Measurements from ENCODE around the gene PIEZO1.
A peak's percentile ranks its signal among the peaks of the same experiment; 100 is the strongest.
"Not testable (repeated sequence)": the region's sequence is repeated elsewhere in the genome, so short reads cannot be mapped to it uniquely, and the experiment has no call there.

PIEZO1 gene

GRCh38 chr16:88806491-88807111 is 21.6 kb upstream of the PIEZO1 start:
- DNase-seq (ENCODE audit: low read depth, low spot score) = no peak
- H3K4me3 ChIP-seq (ENCODE audit: low read length) = no peak overlapping the region

GRCh38 chr16:88805887-88806393 is 20.9 kb upstream of the PIEZO1 start:
- H3K4me3 ChIP-seq (ENCODE audit: low read length) = no peak overlapping the region
- no peak for DNase-seq (ENCODE audit: low read depth, low spot score)

GRCh38 chr16:88805340-88805715 is 20.3 kb upstream of the PIEZO1 start:
- H3K4me3 ChIP-seq (ENCODE audit: low read length) = peak overlapping the region; percentile 93
- no peak for DNase-seq (ENCODE audit: low read depth, low spot score)

GRCh38 chr16:88804552-88805339 is 19.7 kb upstream of the PIEZO1 start:
- no peak for DNase-seq (ENCODE audit: low read depth, low spot score)
- H3K4me3 ChIP-seq (ENCODE audit: low read length) = peak overlapping the region; percentile 93

GRCh38 chr16:88804173-88804551 is 19.1 kb upstream of the PIEZO1 start:
- DNase-seq (ENCODE audit: low read depth, low spot score) = no peak
- H3K4me3 ChIP-seq (ENCODE audit: low read length) = peak overlapping the region; percentile 93

- peak; percentile 76 for DNase-seq (ENCODE audit: low read depth, low spot score)
- peak within 1 kb of the TSS; percentile 93 for H3K4me3 ChIP-seq (ENCODE audit: low read length)
Observed at GRCh38 chr16:88803264-88803987, 18.4 kb upstream of the PIEZO1 start, which contains the start of gene CDT1. CDT1 (plus strand) TSS chr16:88803789; CDS start chr16:88803832, 43 bp downstream.

- H3K4me3 ChIP-seq (ENCODE audit: low read length) = peak overlapping the region; percentile 53
- no peak for DNase-seq (ENCODE audit: low read depth, low spot score)
Observed at GRCh38 chr16:88800277-88800592, 15.2 kb upstream of the PIEZO1 start.

GRCh38 chr16:88799569-88800276 is 14.7 kb upstream of the PIEZO1 start:
- H3K4me3 ChIP-seq (ENCODE audit: low read length) = peak overlapping the region; percentile 53
- DNase-seq (ENCODE audit: low read depth, low spot score) = peak; percentile 99

GRCh38 chr16:88798772-88799455 is 13.9 kb upstream of the PIEZO1 start:
- H3K4me3 ChIP-seq (ENCODE audit: low read length) = peak overlapping the region; percentile 53
- peak; percentile 99 for DNase-seq (ENCODE audit: low read depth, low spot score)

GRCh38 chr16:88798073-88798472 is 13.1 kb upstream of the PIEZO1 start:
- DNase-seq (ENCODE audit: low read depth, low spot score) = no peak

GRCh38 chr16:88796278-88796677 is 11.3 kb upstream of the PIEZO1 start:
- DNase-seq (ENCODE audit: low read depth, low spot score) = no peak
- no peak overlapping the region for H3K4me3 ChIP-seq (ENCODE audit: low read length)

More at GRCh38 chr16:88798073-88798472, 13.1 kb upstream of the PIEZO1 start:
- no peak overlapping the region for H3K4me3 ChIP-seq (ENCODE audit: low read length)

- peak overlapping the region; percentile 66 for H3K4me3 ChIP-seq (ENCODE audit: low read length)
- peak; percentile 83 for DNase-seq (ENCODE audit: low read depth, low spot score)
Observed at GRCh38 chr16:88793251-88793954, 8.4 kb upstream of the PIEZO1 start.

- DNase-seq (ENCODE audit: low read depth, low spot score) = no peak
- peak overlapping the region; percentile 66 for H3K4me3 ChIP-seq (ENCODE audit: low read length)
Observed at GRCh38 chr16:88792668-88793250, 7.7 kb upstream of the PIEZO1 start.

- H3K4me3 ChIP-seq (ENCODE audit: low read length) = no peak overlapping the region
- no peak for DNase-seq (ENCODE audit: low read depth, low spot score)
Observed at GRCh38 chr16:88792078-88792550, 7.1 kb upstream of the PIEZO1 start.

- peak overlapping the region; percentile 58 for H3K4me3 ChIP-seq (ENCODE audit: low read length)
- peak; percentile 74 for DNase-seq (ENCODE audit: low read depth, low spot score)
Observed at GRCh38 chr16:88790312-88791211, 5.5 kb upstream of the PIEZO1 start.

GRCh38 chr16:88789594-88789993 is 4.6 kb upstream of the PIEZO1 start:
- H3K4me3 ChIP-seq (ENCODE audit: low read length) = peak overlapping the region; percentile 58; the same call in 1 of the 2 replicates
- DNase-seq (ENCODE audit: low read depth, low spot score) = no peak

- not testable (repeated sequence) for DNase-seq (ENCODE audit: low read depth, low spot score); H3K4me3 ChIP-seq (ENCODE audit: low read length)
Observed at GRCh38 chr16:88788749-88789148, 3.7 kb upstream of the PIEZO1 start.
